Right atrium auricular region (tissue), 2 donors: ENCODE results near the gene AFAP1L1. TPM values are rescaled to one million over a fixed set of nuclear protein-coding genes. Genes with fewer than 3 reads are reported as not detected.
A peak's percentile ranks its signal among the peaks of the same experiment; 100 is the strongest.

Source experiments
- DNase-seq: peaks from one replicate; pipeline ENCODE4 v3.0.0-alpha.2; 2019; ENCODE audit warnings: low spot score
- H3K27ac ChIP-seq, 2 donors: fragments of 200-600 bp; sonication (generic); 1 replicate in 1 of 2; 2 replicates in 1 of 2; pipeline ENCODE4 v1.5.1; 2016 to 2019
- H3K27me3 ChIP-seq, 2 donors: fragments of 200-600 bp; sonication (generic); one replicate each; pipeline versions ENCODE4 v1.5.1 to v1.6.0; 2017 to 2019
- H3K36me3 ChIP-seq: fragments of 200-600 bp; sonication (generic); one replicate; pipeline ENCODE4 v1.5.1; 2016
- H3K4me1 ChIP-seq, 2 donors: fragments of 200-600 bp; sonication (generic); one replicate each; pipeline versions ENCODE4 v1.5.1 to v1.6.0; 2017 to 2019
- H3K4me3 ChIP-seq, 2 donors: fragments of 200-600 bp; sonication (generic); 1 replicate in 1 of 2; 2 replicates in 1 of 2; pipeline ENCODE4 v1.5.1; 2017 to 2019; ENCODE audit warnings: mild to moderate bottlenecking in 1 of 2, moderate library complexity in 1 of 2
- H3K9me3 ChIP-seq, 2 donors: fragments of 200-600 bp; sonication (generic); one replicate each; pipeline ENCODE4 v1.5.1; 2019
- total RNA-seq, 2 donors: library from RNA; depleted of rRNA; stranded (reverse); fragments of >200 nt; gene quantifications; one replicate each; pipeline ENCODE4 v1.1.0, GENCODE V29; 2016
- TF ChIP-seq, protein P1 (sequence below), 2 donors: fragments of 200-600 bp; sonication (generic); IDR thresholded peaks; one replicate each; pipeline ENCODE4 v1.5.1; 2019; ENCODE audit warnings: antibody characterized with exemption in 2 of 2

The AFAP1L1 gene
- total RNA-seq, 2 donors from 2014 or later = 45.6 to 48.9 TPM

- DNase-seq = peak; percentile 75
- peaks cover 0 to 67% of the 10 kb centered on the region in 2 donors for H3K4me1 ChIP-seq
Measured at GRCh38 chr5:149299451-149300054, 27.9 kb downstream of the AFAP1L1 start.

GRCh38 chr5:149300441-149300840, 28.8 kb downstream of the AFAP1L1 start:
- Histone ChIP-seq H3K36me3 (peaks cover 42% of the 10 kb centered on the region), H3K27ac (peak overlapping the region; percentile 82)
- TF ChIP-seq, protein P1, sequence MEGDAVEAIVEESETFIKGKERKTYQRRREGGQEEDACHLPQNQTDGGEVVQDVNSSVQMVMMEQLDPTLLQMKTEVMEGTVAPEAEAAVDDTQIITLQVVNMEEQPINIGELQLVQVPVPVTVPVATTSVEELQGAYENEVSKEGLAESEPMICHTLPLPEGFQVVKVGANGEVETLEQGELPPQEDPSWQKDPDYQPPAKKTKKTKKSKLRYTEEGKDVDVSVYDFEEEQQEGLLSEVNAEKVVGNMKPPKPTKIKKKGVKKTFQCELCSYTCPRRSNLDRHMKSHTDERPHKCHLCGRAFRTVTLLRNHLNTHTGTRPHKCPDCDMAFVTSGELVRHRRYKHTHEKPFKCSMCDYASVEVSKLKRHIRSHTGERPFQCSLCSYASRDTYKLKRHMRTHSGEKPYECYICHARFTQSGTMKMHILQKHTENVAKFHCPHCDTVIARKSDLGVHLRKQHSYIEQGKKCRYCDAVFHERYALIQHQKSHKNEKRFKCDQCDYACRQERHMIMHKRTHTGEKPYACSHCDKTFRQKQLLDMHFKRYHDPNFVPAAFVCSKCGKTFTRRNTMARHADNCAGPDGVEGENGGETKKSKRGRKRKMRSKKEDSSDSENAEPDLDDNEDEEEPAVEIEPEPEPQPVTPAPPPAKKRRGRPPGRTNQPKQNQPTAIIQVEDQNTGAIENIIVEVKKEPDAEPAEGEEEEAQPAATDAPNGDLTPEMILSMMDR (IDR thresholded peaks at IDR 0.05) = no peak

More at GRCh38 chr5:149299451-149300054, 27.9 kb downstream of the AFAP1L1 start:
- Histone ChIP-seq H3K36me3 (peaks cover 34% of the 10 kb centered on the region), H3K27me3 (no peaks in the 10 kb centered on the region), H3K9me3 (no peaks in the 10 kb centered on the region), H3K27ac (peak overlapping the region; percentile 82), H3K4me3 (no peak overlapping the region)
- TF ChIP-seq, protein P1 (IDR thresholded peaks at IDR 0.05) = no peak

GRCh38 chr5:149301049-149301743, 29.5 kb downstream of the AFAP1L1 start:
- peaks cover 46% of the 10 kb centered on the region for H3K36me3 ChIP-seq
- no peak for DNase-seq
- no peak overlapping the region for H3K4me3 ChIP-seq
- H3K27ac ChIP-seq = peak overlapping the region in 1 of 2 donors; percentile 82
- no peaks in the 10 kb centered on the region for H3K9me3 ChIP-seq
- TF ChIP-seq, protein P1 (IDR thresholded peaks at IDR 0.05) = no peak
- no peaks in the 10 kb centered on the region for H3K27me3 ChIP-seq
- peaks cover 0 to 51% of the 10 kb centered on the region in 2 donors for H3K4me1 ChIP-seq

More at GRCh38 chr5:149300441-149300840, 28.8 kb downstream of the AFAP1L1 start:
- Histone ChIP-seq H3K9me3 (no peaks in the 10 kb centered on the region), H3K27me3 (no peaks in the 10 kb centered on the region), H3K4me1 (peaks cover 0 to 59% of the 10 kb centered on the region in 2 donors), H3K4me3 (no peak overlapping the region)
- no peak for DNase-seq

- DNase-seq = no peak
- no peaks in the 10 kb centered on the region for H3K27me3 ChIP-seq
- no peak overlapping the region for H3K4me3 ChIP-seq
- no peaks in the 10 kb centered on the region for H3K9me3 ChIP-seq
- TF ChIP-seq, protein P1 (IDR thresholded peaks at IDR 0.05) = no peak
- peaks cover 53% of the 10 kb centered on the region for H3K36me3 ChIP-seq
- H3K27ac ChIP-seq = no peak overlapping the region
- peaks cover 0 to 44% of the 10 kb centered on the region in 2 donors for H3K4me1 ChIP-seq
Measured at GRCh38 chr5:149301744-149302380, 30.2 kb downstream of the AFAP1L1 start.

DNA sequence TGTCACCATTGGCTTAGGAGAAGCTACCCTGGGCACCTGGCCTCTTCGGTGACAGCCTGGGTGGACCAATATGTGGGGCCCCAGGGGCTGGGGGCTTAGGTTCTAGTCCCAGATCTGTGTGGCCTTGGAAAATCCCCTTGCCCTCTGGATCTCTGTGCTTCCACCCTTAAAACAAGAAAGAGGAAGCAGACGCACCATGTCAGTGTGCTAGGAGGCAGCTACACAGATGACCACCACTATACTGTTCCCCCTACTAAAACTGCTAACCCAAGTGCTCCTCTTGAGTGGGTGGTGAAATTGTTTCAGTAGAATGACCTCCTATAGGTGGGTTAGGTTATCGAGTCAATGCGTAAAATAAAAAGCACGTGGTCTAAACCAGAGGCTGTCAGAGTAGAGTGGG, 31.0 kb downstream of the AFAP1L1 start:
- DNase-seq = no peak
- TF ChIP-seq, protein P1 (IDR thresholded peaks at IDR 0.05) = no peak
- no peaks in the 10 kb centered on the region for H3K9me3 ChIP-seq
- H3K27me3 ChIP-seq = no peaks in the 10 kb centered on the region
- H3K4me3 ChIP-seq = no peak overlapping the region
- H3K36me3 ChIP-seq = peaks cover 60% of the 10 kb centered on the region
- H3K27ac ChIP-seq = no peak overlapping the region
- peaks cover 0 to 37% of the 10 kb centered on the region in 2 donors for H3K4me1 ChIP-seq
